GM12875 (cell line): ENCODE results near the gene FOXO1.

Source experiments
- H3K4me3 ChIP-seq: one replicate; pipeline ENCODE4 v1.5.1; 2011; ENCODE audit warnings: low read depth, low read length, control low read depth
- TF ChIP-seq, protein P1 (sequence below): IDR thresholded peaks from 2 replicates; pipeline ENCODE4 v1.5.1; 2011; ENCODE audit warnings: low read depth, mild to moderate bottlenecking, control low read depth, inconsistent platforms, low read length, moderate library complexity, borderline replicate concordance; ENCODE audit not compliant: insufficient read depth

FOXO1 gene

DNA sequence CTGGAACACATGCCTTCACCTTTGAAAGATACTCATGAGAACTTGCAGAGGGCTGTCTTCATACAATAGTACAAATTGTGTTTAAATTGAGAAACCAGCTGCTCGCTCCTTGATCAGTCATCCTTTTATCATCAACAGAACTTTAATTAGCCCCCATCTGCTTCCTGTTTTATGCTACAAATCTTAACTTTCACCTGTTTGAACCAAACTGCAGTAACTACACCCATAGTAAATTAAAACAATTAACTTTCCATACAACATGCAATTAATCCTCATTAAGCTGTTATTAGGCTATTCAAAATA is 85.2 kb downstream of the FOXO1 start:
- H3K4me3 ChIP-seq: no peak overlapping the region
- TF ChIP-seq, protein P1, sequence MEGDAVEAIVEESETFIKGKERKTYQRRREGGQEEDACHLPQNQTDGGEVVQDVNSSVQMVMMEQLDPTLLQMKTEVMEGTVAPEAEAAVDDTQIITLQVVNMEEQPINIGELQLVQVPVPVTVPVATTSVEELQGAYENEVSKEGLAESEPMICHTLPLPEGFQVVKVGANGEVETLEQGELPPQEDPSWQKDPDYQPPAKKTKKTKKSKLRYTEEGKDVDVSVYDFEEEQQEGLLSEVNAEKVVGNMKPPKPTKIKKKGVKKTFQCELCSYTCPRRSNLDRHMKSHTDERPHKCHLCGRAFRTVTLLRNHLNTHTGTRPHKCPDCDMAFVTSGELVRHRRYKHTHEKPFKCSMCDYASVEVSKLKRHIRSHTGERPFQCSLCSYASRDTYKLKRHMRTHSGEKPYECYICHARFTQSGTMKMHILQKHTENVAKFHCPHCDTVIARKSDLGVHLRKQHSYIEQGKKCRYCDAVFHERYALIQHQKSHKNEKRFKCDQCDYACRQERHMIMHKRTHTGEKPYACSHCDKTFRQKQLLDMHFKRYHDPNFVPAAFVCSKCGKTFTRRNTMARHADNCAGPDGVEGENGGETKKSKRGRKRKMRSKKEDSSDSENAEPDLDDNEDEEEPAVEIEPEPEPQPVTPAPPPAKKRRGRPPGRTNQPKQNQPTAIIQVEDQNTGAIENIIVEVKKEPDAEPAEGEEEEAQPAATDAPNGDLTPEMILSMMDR: no peak

DNA sequence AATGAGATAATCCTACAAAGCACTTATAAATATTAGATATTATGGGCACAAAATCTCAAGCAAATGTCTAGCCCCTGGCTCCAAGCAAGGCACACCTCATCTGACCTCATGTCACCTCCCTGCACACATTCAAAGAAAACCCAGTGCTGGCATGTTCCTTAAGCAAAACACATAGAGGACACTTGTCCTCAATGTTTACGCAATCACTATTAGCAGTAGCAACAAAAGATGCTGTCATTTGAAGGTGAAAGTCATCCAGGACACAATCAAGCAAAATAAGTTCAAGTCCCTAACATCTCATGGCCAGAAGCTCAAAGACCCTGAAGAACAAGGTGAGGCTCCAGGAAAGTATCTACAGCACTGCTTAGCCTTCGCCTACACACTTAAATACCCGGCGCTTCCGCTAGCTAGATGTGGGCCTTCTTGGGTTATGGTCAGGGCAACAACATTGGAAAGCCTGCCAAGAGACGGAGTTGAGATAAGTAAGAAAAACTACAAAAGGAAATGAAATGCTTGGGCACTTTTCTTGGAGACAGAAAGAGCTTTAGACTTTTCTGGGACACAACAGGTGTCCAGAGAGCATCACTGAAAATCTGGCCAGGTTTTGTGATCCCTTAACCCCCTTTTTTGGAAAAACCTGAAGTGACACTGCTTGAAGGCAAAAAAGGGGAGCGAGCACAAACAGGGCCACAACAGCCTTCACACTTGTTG is 85.7 kb downstream of the FOXO1 start:
- TF ChIP-seq, protein P1: no peak

DNA sequence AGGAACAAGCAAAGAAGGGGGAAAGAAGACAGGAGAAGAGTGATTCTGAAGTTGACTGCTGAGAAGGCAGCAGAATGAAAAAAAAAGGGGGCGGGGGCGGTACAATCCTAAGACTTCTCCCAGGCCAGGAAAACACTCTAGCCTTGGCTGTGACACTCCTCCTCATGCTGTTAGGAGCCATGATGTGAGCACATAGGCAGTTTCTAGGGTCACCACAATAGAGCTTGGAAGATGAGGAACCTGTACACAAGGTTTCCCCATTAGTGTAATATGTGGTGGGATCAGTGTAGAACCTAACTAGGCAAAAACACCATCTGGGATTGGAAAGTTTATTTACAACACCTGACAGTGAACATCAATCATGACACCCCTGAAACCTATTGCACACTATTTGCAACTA is 86.9 kb downstream of the FOXO1 start:
- TF ChIP-seq, protein P1: no peak
- H3K4me3 ChIP-seq: no peak overlapping the region

More for the DNA sequence above, 85.7 kb downstream of the FOXO1 start:
- H3K4me3 ChIP-seq: no peak overlapping the region

DNA sequence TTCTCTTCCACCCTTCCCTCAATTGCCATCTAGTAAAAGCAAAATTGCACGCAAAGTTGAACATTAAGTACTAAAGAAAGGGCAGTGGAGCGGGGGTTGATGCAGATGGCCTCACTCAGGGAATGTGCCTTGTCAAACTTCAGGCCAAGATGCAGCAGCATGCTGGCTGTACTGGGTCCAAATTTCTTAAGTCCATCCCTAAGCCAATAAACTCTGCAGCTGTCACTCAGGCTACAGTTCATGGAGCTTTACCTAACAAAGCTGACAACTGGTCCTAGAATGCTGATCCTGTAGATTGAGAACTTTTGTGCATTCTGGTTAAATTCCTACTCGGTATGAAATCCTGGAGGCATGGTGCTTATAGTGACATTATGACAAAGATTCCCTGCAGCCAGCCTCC is 88.4 kb downstream of the FOXO1 start:
- no peak overlapping the region for H3K4me3 ChIP-seq
- TF ChIP-seq, protein P1: no peak

DNA sequence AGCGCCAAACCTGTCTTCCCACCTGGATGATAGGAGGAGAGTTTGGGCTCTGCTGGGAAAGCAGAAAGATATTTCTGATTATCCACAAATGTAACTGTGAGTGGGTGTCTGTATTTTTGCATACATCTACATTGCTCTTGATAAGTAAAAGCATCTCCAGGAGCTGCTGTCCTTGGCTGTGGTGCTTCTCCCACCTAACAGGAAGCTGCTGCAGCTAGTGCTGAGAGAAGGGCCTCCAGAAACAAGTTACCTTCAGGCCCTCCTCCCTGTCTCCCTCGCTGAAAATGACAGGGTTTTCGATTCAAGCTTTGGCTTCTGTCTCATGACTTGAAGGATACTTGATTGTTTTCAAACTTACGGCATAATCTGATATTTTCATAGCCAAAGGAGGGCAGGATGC is 90.1 kb downstream of the FOXO1 start:
- H3K4me3 ChIP-seq: no peak overlapping the region
- TF ChIP-seq, protein P1: no peak

DNA sequence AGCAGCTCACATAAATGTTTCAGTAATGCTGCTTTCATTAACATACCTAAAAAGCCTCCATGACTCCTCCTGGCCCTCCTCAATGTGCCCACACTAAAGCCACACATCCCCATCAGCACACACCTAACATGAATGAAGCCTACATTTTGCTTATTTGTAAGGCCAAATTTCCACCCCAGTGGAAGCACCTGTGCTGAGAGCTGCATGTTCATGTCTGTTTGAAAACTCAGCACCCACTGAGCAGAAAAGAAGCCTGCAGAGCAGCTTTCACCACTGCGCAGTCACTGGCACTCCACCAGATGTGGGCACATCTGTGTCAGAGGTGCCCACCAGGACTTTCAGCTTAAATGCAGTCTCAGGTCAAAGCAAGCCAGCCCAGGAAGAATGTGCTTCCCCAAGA is 93.5 kb downstream of the FOXO1 start:
- no peak overlapping the region for H3K4me3 ChIP-seq
- TF ChIP-seq, protein P1: no peak

DNA sequence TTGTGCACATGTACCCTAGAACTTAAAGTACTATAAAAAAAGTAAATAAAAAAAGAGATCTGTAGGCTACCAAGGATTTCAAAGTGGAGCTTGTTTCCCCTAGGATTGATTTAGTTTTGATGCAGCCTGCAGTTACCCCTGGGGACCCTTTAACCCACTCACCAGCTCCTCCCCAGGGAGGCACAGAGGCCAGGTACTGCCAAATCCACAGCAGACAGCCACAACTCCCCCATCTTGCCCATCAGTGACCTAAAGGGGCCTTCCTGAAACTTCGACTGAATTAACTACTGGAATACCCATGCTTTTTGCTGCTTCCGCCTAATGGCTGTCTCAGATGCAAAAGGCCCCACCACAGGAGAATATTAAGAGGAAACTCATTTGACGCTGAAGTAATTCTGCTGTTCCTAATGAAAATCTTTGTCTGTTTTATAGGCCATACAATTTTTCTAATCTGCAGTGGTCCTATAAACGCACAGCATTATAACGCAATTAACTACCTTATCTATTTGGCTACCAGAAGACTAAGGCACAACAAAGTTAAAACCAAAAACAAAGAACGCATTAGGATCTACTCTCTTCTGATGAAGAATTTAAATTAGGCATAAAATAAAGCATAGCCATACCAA is 95.0 kb downstream of the FOXO1 start:
- no peak overlapping the region for H3K4me3 ChIP-seq
- TF ChIP-seq, protein P1: no peak
